HG03521 (cell line): ENCODE measurements around the gene NPC1L1.
"Not testable (repeated sequence)": the region's sequence is repeated elsewhere in the genome, so short reads cannot be mapped to it uniquely, and the experiment has no call there.

Experiments
- ATAC-seq: cut with Tn5 transposase; IDR thresholded peaks from one replicate; pipeline ENCODE4 v1.9.1; 2021; ENCODE audit warnings: mild to moderate bottlenecking, moderate library complexity; ENCODE audit not compliant: unreplicated experiment

Gene NPC1L1

GRCh38 chr7:44511236-44511635, 29.9 kb downstream of the NPC1L1 start:
- no peak for ATAC-seq

GRCh38 chr7:44508328-44509030, 32.7 kb downstream of the NPC1L1 start:
- ATAC-seq, result no peak

DNA sequence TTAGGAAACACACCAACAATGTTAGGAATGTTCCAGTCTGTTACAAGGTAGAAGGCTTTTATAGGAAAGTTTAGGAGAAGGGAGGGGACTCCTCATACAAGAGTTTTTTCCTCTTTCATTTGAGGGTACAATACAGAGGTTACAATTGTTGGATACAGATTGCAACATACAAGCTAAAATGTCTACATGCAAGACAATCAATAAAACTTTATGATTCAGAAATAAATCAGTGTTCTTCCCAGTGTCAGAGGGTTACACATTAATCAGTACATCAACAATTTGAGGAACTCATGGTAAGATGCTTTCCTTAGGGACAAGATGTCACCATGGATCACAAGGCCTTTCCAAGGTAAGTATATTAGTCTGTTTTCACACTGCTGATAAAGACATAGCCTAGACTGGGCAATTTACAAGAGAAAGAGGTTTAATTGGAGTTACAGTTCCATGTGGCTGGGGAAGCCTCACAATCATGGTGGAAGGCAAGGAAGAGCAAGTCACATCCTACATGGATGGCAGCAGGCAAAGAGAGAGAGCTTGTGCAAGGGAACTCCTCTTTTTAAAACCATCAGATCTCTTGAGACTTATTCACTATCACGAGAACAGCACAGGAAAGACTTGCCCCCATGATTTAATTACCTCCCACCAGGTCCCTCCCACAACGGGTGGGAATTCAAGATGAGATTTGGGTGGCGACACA, 34.4 kb downstream of the NPC1L1 start:
- ATAC-seq, result not testable (repeated sequence)

DNA sequence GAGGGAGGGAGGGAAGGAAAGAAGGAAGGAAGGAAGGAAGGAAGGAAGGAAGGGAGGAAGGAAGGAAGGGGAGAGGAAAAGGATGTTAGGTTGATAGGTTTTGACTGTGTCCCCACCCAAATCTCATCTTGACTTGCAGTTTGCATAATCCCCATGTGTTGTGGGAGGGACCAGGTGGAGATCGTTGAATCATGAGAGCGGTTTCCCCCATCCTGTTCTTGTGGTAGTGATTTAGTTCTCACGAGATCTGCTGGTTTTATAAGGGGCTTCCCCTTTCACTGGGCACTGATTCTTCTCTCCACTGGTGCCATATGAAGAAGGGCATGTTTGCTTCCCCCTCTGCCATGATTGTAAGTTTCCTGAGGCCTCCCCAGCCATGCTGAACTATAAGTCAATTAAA, 35.5 kb downstream of the NPC1L1 start:
- ATAC-seq, result no peak

DNA sequence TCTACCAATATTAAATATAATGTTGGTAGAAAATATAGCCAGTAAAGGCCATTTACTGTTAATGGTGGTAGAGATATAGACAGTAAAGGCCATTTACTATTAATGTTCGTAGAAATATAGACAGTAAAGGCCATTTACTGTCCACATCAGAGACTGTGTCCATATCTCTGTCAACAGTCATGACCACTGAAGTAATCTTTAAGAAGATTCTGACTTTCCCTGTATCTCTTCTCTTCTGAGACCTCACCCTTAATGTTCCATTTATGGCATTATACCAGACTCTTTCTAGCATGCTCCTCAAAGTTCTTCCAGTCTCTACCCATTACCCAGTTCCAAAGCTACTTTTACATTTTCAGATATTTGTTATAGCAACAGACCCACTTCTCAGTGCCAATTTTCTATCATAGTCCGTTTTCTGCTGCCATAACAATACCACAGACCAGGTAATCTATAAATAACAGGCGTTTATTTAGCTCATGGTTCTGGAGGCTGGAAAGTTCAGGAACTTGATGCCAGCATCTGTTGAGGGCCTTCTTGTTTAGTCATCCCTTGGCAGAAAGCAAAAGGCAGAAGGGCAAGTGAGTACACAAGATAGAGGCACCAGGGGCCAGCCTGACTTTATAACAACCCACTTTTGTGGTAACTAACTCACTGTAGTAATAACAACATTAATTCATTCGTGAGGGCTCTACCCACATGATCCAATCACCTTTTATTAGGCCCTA, 42.7 kb downstream of the NPC1L1 start:
- ATAC-seq, result no peak

GRCh38 chr7:44497155-44498027, 43.7 kb downstream of the NPC1L1 start:
- ATAC-seq, result no peak

GRCh38 chr7:44496385-44496784, 44.7 kb downstream of the NPC1L1 start:
- no peak for ATAC-seq

- no peak for ATAC-seq
Measured at GRCh38 chr7:44494960-44495359, 46.2 kb downstream of the NPC1L1 start.

GRCh38 chr7:44491229-44491628, 49.9 kb downstream of the NPC1L1 start:
- ATAC-seq, result no peak

DNA sequence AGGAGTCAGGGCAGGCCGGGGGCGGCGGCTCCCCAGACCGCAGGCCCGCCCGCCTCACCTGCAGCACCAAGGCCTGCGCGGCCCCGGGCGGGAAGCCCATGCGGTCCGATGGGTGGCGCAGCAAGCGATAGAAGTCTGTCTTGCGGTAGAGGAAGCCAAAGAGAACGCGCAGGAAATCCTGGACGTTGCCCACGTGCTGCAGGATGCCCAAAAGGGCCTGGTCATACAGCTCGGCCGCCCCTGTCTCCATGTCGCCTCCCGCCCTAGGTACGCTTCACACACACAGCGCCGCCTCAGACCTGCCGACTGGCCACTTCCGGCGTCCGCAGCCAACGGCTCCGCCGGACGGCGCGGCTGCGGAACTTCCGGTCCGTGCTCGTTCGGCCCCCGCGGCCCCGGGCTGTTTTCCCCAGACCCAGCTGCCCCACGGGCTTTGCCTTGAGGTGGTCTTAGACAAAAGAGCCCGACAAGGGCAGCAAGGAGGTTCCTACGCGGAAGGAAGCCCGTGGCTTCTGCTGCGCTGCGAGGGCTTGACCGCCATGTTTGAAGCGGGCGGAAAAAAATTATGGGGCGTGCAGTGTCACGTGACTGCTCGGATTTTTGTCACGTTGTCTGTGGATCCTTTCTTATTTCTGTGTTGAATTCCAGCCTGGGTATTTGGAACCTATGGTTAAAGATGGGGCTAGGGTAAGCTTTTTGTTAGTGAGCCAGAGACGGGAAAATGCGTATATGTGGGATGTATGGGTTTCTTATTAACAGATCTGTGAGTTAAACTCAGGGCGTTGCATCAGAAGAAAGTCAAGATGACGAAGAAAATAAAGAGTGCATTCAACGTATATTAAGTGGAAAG, 50.6 kb downstream of the NPC1L1 start, which contains the start of gene NUDCD3:
Gene NUDCD3 (minus strand): TSS at position 308 of the 850 bp plus-strand sequence. CDS start 58 bp downstream, at position 250.
- peak; percentile 91 for ATAC-seq

DNA sequence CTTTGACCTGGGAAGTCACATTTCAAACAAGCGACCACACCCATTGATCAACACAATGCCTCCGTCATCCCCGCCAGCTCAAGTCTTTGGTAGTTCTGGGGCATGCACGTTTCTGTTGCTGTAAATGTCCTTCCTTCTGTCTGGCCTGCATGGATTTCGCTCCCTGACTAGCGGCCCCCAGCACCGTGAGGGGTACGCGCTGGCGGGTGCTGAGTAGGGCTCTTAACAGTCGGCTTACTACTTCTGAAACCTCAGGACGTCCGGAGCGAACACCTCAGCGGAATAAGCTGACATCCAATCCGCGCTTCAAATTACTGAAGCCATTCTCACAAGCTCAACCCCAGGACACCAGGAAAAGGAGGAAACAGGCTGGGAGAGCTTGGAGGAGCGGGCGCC, 51.2 kb downstream of the NPC1L1 start:
- peak; percentile 36 for ATAC-seq

GRCh38 chr7:44488955-44489354, 52.2 kb downstream of the NPC1L1 start:
- no peak for ATAC-seq

GRCh38 chr7:44486693-44487092, 54.4 kb downstream of the NPC1L1 start:
- ATAC-seq, result no peak

DNA sequence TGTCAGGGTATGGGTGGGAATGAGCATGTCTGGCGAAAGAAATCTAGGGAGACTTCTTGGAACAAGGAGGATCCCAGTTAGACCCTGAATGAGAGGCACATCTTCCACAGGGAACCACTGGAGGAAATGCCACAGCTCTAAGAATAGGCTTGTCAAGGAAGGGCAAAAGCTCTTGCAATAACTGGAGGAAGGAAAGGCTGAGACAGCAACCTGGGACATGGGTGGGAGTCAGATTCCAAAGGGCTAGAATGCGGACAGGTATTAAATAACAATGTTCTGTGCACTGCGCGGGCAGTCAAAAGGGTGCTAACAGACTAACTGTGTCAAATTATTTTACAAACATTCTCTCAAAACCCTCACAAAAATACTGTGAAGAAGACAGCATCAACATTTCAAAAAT, 55.1 kb downstream of the NPC1L1 start:
- no peak for ATAC-seq

DNA sequence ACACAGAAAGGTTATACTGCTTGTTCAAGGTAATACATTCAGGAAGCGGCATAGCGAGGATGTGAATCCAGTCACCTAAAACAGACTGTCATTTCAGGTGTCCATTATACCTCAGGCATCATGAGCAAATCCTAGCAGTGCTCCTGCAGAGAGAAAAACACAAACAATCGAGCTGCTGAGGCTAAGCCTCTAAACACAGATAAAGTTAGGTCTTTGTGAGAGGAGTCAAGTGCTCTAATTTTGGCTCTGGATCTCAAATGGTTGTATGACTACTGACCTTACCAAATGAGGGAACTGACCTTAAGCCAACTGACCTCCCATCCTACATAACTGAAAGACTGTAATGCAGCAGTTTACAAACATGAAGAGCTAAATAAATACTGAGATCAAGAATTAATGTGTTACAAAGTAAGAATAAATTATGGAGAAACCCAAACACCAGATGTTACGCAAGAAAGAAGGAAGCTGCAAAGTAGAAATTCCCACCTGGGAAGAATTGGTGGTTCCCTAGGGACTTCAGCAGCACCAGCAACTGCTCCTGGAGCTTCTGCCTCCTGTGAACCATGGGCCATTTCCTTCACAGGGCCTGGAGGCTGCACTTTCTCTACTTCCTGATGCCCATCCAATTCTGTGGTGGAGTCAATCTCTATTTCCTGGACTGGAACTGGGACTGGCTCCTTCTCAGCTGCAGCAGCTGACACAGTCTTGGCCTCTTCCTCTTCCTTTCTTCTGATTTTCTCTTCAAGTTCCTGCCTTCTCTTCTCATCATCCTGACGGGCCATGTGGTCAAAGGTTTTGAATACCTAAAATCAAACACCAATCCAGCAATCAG, 56.4 kb downstream of the NPC1L1 start:
- no peak for ATAC-seq

- no peak for ATAC-seq
Measured at GRCh38 chr7:44482502-44483485, 58.3 kb downstream of the NPC1L1 start.

DNA sequence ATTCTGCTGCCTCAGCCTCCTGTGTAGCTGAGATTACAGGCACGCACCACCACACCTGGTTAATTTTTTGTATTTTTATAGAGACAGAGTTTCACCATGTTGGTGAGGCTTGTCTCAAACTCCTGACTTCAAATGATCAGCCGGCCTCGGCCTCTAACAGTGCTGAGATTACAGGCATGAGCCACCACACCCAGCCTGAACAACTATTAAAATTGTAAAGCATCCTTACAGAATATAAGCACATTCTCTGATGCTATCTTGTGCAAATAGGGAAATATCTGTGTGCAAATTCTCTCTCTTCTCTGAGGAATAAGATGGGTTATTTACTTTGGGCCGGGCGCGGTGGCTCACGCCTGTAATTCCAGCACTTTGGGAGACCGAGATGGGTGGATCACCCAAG, 63.2 kb downstream of the NPC1L1 start:
- no peak for ATAC-seq
